ENCODE results near the gene TRIM22. TPM values are rescaled to one million over a fixed set of nuclear protein-coding genes. Genes with fewer than 3 reads are reported as not detected.
"Not testable (repeated sequence)": the region's sequence is repeated elsewhere in the genome, so short reads cannot be mapped to it uniquely, and the experiment has no call there.

The TRIM22 gene
- total and polyA plus RNA-seq, 8 donors, result 23.1 to 137 (median 27.8) TPM

DNA sequence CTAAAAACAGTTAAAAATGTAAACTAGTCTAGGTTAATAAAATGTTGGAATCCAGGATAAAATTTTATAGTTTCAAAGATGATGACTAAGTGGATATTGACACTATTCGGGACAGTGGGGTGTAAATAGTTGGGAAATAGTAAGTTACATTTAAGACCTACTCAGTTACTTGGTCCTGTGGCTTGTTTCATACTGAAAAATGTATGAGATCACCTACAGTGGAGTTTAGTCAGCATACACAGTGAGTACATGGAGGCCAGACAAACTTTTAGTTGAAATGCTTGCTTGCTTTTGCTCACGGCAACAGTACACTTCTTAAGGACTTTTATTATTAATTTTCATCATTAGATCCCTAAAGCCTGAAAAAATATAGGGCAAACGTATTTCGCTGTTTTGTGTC is 16.1 kb downstream of the TRIM22 start:
- H3K27ac ChIP-seq, result no peak overlapping the region
- H3K4me3 ChIP-seq, result no peak overlapping the region
- ATAC-seq (no peak), DNase-seq (no peak)
- peaks cover 3 to 6% of the 10 kb centered on the region in 2 donors for H3K4me1 ChIP-seq
- no peaks in the 10 kb centered on the region for H3K27me3 ChIP-seq
- H3K9me3 ChIP-seq, result no peaks in the 10 kb centered on the region
- TF ChIP-seq, protein P1, sequence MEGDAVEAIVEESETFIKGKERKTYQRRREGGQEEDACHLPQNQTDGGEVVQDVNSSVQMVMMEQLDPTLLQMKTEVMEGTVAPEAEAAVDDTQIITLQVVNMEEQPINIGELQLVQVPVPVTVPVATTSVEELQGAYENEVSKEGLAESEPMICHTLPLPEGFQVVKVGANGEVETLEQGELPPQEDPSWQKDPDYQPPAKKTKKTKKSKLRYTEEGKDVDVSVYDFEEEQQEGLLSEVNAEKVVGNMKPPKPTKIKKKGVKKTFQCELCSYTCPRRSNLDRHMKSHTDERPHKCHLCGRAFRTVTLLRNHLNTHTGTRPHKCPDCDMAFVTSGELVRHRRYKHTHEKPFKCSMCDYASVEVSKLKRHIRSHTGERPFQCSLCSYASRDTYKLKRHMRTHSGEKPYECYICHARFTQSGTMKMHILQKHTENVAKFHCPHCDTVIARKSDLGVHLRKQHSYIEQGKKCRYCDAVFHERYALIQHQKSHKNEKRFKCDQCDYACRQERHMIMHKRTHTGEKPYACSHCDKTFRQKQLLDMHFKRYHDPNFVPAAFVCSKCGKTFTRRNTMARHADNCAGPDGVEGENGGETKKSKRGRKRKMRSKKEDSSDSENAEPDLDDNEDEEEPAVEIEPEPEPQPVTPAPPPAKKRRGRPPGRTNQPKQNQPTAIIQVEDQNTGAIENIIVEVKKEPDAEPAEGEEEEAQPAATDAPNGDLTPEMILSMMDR (IDR thresholded peaks at IDR 0.05), result no peak
- peaks cover 0 to 75% of the 10 kb centered on the region in 2 donors for H3K36me3 ChIP-seq
- intact Hi-C loops (cut with DNase I), result no loop called here

DNA sequence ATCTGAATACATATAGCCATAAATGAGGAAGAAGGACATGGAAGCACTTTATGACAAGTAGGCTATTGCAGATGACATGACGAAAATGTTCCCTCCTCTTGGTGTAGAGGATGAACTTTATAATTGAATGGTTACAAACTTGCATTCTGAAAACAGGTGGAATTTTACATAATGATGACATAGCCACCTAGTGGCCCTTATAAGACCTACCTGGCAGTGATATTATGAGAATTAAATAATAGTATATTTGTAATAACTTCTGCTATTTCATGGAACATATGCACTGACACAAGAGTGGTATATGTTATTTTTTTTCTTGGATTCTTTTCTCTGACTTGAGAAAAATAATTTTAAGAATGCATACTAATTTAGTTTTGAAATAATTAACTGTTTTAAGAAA is 22.9 kb downstream of the TRIM22 start:
- Histone ChIP-seq H3K27ac (no peak overlapping the region), H3K36me3 (peaks cover 0 to 25% of the 10 kb centered on the region in 2 donors), H3K4me1 (no peaks in the 10 kb centered on the region), H3K9me3 (peaks cover 0 to 2% of the 10 kb centered on the region in 2 donors), H3K4me3 (no peak overlapping the region), H3K27me3 (no peaks in the 10 kb centered on the region)
- peak; percentile 56 for ATAC-seq
- no peak for DNase-seq
- TF ChIP-seq, protein P1 (IDR thresholded peaks at IDR 0.05), result peak; percentile 23 to 29
- intact Hi-C loops (cut with DNase I), result no loop called here

GRCh38 chr11:5713695-5714094 is 24.1 kb downstream of the TRIM22 start:
- Histone ChIP-seq H3K9me3 (peaks cover 0 to 2% of the 10 kb centered on the region in 2 donors), H3K4me3 (no peak overlapping the region), H3K27ac (no peak overlapping the region), H3K36me3 (peaks cover 0 to 14% of the 10 kb centered on the region in 2 donors), H3K27me3 (no peaks in the 10 kb centered on the region), H3K4me1 (no peaks in the 10 kb centered on the region)
- ATAC-seq (no peak), DNase-seq (no peak)
- intact Hi-C loops (cut with DNase I), result no loop called here
- TF ChIP-seq, protein P1 (IDR thresholded peaks at IDR 0.05), result no peak

DNA sequence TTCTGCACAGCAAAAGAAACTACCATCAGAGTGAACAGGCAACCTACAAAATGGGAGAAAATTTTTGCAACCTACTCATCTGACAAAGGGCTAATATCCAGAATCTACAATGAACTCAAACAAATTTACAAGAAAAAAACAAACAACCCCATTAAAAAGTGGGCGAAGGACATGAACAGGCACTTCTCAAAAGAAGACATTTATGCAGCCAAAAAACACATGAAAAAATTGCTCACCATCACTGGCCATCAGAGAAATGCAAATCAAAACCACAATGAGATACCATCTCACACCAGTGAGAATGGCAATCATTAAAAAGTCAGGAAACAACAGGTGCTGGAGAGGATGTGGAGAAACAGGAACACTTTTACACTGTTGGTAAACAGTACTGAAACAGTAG is 26.9 kb downstream of the TRIM22 start:
- H3K9me3 ChIP-seq; H3K27ac ChIP-seq; ATAC-seq; DNase-seq; H3K4me3 ChIP-seq; H3K27me3 ChIP-seq; H3K4me1 ChIP-seq; H3K36me3 ChIP-seq; intact Hi-C loops (cut with DNase I): not testable (repeated sequence)

- Histone ChIP-seq H3K27me3 (no peaks in the 10 kb centered on the region), H3K27ac (no peak overlapping the region), H3K36me3 (no peaks in the 10 kb centered on the region), H3K4me1 (no peaks in the 10 kb centered on the region), H3K4me3 (no peak overlapping the region), H3K9me3 (peaks cover 0 to 2% of the 10 kb centered on the region in 2 donors)
- ATAC-seq (no peak), DNase-seq (no peak)
- TF ChIP-seq, protein P1 (IDR thresholded peaks at IDR 0.05), result no peak
- intact Hi-C loops (cut with DNase I), result no loop called here
Measured at GRCh38 chr11:5719703-5720495, 30.3 kb downstream of the TRIM22 start.
